Right lobe of liver (tissue), 4 donors: Measurements from ENCODE around the gene PKD2.

Source experiments
- CTCF ChIP-seq, 4 donors: fragments of 200-600 bp in 3 of 4; fragments of 450-650 bp in 1 of 4; IDR thresholded peaks; one replicate each; pipeline versions ENCODE4 v1.5.1 to v1.8.0; 2016 to 2022; ENCODE audit warnings: antibody characterized with exemption in 4 of 4, mild to moderate bottlenecking in 2 of 4
- POLR2A ChIP-seq: fragments of 450-650 bp; IDR thresholded peaks from one replicate; pipeline ENCODE4 v1.6.1; 2017; ENCODE audit warnings: antibody characterized with exemption, mild to moderate bottlenecking
- donor health status: DM: no; HTN: no; CAD: no.
- donor health status: DM: no; HTN: no; CAD: no.
- donor health status: DM: no; HTN: yes; CAD: no.

GRCh38 chr4:88119943-88120342 is 112.5 kb downstream of the PKD2 start:
- TF ChIP-seq POLR2A: no peak
- no peak for TF ChIP-seq CTCF (IDR thresholded peaks at IDR 0.05)
